Keratinocyte (primary cell): ENCODE results near the gene DPCD.

Experiments
- CTCF ChIP-seq, 3 experiments: IDR thresholded peaks in 1 of 3; conservative IDR thresholded peaks in 1 of 3; optimal IDR thresholded peaks in 1 of 3; 2 replicates in 2 of 3; 3 replicates in 1 of 3; pipeline versions ENCODE3 to v1.5.1; 2011; ENCODE audit warnings: low read length in 3 of 3, mild to moderate bottlenecking in 3 of 3, moderate library complexity in 2 of 3, control low read depth in 1 of 3, inconsistent platforms in 1 of 3; ENCODE audit not compliant: insufficient read depth in 2 of 3; ENCODE audit errors: extremely low read depth in 1 of 3
- EZH2 ChIP-seq: IDR thresholded peaks from one replicate; pipeline ENCODE4 v1.6.1; 2012; ENCODE audit warnings: inconsistent platforms, mild to moderate bottlenecking, low read length, moderate library complexity

- no peak for TF ChIP-seq CTCF (optimal IDR thresholded peaks at IDR 0.05 in 1 of 3, IDR thresholded peaks at IDR 0.05 in 1 of 3, conservative IDR thresholded peaks at IDR 0.05 in 1 of 3; ENCODE audit: extremely low read depth in 1 of 3, insufficient read depth in 2 of 3, low read length in 3 of 3)
- no peak for TF ChIP-seq EZH2
Measured at GRCh38 chr10:101601541-101601940, 13.4 kb downstream of the DPCD start.
